GM19395 (cell line): ENCODE results near the gene SYCE3.

Experiments used
- ATAC-seq: cut with Tn5 transposase; IDR thresholded peaks from one replicate; pipeline ENCODE4 v1.9.1; 2021; ENCODE audit warnings: mild to moderate bottlenecking, moderate library complexity; ENCODE audit not compliant: unreplicated experiment

SYCE3 gene

DNA sequence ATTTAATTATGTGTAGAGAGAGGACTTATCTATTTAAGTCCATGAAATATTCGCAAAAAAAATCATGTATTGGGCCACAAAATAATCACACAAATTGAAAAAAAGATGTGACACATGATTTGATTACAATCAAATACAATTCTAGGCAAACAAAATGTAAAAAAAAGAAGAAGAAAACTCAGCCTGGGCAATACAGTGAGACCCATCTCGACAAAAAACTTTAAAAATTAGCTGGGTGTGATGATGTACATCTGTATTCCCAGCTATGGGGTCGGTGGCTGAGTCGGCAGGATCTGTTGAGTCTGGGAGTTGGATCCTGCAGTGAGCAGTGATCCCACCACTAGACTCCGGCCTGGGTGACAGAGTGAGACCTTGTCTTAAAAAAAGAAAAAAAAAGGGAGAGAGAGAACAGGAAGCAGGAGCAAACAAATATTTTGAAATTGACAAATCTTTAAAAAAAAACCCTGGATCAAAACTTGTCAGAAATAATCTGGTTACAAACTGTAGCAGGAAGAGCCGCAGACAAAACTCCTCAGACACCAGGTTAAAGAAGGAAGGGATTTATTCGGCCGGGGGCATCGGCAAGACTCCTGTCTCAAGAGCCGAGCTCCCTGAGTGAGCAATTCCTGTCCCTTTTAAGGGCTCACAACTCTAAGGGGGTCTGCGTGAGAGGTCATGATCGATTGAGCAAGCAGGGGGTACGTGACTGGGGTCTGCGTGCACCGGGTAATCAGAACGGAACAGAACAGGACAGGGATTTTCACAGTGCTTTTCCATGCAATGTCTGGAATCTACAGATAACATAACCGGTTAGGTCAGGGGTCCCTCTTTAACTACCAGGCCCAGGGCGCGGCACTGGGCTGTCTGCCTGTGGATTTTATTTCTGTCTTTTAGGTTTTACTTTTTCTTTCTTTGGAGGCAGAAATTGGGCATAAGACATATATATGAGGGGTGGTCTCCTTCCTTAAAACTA is 29.6 kb downstream of the SYCE3 start:
- no peak for ATAC-seq

DNA sequence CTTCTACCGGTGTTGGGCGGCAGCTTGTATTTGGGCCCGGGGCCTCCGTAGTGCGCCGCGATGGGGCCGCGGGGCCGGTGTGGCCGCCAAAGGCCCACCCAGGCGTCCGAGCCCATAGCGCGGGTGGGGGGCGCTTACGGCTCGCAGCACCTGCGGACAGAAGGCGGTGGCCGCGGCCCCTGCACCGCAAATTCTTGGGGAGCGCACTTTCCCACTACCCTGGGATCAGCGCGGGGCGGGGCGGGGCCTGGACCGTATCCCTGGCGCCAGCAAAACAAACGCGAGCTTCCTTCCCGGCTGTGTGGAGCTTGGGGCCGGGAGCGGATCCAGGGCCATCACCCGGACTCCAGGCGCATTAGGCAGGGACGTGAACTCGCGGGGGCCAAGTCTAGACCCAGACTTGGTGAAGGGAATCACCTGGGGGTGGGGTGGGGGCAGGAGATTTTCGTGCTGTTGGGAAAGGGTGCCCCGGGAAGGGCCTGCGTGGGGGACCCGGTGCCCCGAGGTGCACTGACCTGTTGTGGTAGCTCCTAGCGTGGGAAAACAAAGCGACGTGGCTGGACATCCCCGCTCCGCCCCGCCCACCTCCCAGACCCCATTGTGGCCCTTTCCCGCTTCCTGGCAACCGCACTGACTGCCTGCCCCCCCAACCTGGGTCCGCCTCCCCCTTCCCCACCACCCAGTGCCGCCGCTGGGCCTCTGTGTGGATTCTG is 30.6 kb downstream of the SYCE3 start:
- no peak for ATAC-seq

DNA sequence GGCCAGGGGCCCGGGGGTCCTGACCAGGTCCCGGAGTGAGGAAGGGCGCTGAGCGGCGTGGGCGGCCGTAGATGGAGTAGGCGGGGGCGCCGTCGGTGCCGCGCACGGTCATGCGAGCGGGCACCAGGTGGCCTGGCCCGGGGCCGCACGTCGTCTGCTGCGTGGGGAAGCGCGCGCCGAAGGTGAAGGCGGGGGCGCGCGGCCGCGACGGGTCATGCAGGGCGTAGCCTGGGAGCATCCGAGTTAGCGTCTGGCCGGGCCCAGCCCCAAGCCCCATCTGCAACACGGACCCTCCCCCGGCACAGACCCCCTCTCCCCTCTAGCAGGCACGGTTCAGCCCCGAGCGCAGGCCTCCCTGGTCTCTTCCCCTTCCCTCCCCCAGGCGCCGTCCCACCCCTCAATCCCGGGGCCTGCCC is 31.2 kb downstream of the SYCE3 start:
- ATAC-seq, result no peak

DNA sequence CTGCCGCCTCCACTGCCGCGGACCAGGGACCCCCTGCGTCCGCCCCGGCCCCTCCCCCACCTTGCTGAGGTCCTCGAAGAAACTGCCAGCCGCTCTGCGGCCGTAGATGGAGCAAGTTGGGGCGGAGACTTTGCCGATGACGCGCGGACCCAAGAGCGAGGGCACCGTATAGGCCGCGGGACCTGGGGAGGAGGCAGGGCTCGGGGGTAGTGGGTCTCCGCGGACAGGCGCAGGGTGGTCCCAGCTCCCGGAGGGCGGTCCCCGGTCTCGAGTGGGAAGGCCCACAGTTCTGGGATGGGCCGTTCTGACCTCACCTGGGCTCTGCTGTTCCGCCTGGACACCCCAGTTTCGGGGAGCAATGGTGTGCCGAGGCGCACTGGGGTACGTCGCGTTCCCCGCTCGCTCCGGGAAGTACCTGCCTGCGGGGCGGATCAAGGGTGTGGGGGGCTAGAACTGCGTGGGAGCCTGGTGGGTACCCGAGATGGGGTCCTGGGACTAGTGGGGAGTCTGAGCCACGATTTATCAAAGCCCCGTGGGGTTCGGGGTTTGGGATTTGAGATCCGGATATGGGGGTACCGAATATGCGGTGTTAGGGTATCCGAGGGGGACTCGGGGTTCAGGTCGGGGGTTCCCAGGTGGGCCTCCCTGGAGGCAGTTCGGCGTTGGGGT is 31.7 kb downstream of the SYCE3 start:
- ATAC-seq, result no peak

DNA sequence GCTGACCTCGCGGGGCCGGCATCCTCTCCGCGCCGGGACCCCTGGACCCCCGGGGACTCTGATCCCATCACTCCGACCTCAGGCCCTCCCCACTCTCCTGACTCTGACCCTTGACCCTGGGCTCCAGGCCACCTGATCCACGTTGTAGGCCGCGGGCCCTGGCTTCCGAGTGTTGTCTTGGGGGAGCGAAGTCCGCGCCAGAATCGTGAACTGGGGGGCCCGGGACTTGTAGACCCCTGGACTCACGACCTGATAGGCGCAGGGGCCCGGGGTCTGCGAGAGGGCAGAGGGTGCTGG is 32.2 kb downstream of the SYCE3 start:
- no peak for ATAC-seq

DNA sequence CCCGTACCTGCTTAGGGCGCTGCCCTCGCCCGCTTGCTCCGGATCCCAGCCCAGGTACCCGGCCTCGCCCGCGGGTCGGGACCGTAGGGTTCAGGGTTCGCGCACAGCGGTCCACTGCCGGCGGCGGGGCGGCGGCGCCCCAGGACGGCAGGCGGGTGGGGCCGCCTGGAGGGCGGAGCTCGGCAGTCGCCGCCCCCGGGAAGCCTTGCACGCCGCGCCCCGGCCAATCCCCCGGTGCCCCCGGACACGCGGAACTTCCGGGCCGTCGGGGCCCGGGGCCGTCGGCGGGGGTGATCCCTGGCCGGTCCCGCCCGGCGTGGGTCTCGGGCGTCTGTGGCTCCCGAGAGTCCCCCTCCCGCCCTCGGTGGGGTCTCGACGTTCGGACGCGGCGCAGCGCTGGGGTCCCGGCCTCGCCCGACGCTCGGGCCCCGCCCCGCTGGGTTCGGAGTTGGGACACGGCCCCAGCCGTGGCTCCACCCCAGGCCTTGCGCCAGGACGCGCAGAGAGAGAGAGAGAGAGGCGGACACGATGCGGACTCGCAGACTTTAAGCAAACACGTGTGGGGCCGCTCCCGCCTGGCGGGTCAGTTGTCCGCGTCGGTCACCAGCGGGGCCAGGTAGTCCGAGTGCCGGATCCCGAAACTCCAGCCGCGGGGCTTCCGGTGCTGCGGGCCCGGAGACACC is 32.7 kb downstream of the SYCE3 start, which contains the start of gene TYMP:
TYMP (minus strand) TSS at position 116 of the 683 bp plus-strand sequence. CDS start 303 bp downstream, outside the sequence.
- ATAC-seq, result no peak

DNA sequence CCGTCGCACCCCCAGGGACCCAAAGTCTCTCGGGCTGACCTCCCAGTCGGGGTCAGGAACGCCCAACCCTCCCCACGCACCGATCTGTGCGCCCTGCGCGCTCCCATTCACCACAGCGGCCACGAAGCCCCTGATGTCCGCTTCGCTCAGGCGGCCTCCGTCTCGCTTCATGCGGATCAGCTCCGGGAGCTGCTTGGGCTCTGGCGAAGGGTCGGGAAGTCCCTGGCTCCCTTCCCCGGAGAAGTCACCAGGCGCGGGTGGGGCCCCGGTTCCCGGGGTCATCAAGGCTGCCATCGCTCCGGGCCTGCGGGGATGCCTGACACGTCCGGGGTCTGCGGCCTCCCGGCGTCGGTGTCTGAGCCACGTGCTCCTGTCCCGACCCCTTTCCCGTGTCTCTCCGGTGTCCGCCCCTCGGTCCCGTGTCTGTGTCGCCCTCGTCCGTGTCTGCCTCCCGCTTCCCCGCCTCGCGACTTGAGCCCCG is 33.3 kb downstream of the SYCE3 start:
- ATAC-seq, result no peak

DNA sequence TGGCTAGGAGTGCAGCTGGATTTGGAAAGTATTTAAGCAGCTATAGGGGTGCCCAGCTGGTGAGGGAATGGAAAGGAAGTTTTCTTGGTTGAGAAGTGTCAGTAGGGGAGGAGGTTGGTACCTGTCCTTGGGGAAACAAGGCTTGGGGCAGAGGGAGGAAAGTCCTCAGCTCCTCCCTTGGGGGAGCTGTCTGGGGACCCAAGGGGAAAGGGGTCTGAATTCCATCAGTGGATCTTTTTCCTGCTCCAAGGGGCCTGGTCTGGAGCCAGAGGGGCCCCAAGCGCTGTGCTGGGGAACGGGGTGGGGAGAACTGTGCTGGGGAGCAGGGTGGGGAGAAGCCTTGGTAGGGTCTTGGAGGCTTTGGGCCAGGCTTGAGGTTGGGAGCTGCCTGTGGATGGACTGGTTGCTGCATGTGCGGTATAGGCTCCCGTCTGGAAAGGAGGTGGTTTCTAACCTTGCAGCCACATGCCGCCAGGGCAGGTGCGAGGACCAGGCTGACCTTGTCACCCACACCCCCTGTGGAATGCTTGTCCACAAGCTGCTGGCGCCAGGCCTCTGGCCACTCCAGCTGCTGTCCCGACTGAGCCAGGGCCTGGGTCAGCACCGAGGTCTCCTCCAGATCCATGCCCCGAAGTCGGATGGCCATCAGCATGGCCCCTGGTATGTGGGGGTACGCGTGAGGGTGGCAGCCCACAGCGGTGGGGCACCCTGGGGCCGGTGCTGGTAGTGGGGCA is 33.9 kb downstream of the SYCE3 start:
- no peak for ATAC-seq

DNA sequence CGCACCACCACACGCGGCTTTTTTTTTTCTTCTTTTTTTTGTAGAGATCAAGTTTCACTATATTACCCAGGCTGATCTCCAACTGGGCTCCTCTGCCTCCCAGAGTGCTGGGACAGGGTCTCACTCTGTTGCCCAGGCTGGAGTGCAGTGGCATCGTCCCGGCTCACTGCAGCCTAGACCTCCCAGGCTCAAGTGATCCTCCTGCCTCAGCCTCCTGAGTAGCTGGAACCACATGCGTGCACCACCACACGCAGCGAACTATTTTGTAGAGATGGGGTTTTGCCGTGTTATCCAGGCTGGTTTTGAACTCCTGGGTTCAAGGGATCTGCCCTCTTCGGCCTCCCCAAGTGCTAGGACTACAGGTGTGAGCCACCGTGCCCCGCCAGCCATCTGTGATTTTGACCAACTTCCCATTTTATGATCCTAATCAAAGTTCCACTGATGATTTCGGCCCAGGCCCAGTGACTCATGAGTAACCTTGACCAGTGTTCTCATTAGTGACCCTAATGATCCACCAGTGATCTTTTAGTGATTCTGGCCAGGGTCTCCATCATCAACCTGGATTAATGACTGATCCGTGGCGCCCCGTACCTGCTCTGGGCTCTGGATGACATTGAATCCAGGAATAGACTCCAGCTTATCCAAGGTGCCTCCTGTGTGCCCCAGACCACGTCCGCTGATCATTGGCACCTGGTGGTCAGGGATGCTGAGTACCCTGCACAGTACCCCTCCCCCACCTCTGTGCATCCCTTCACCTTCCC is 34.6 kb downstream of the SYCE3 start:
- ATAC-seq, result no peak

DNA sequence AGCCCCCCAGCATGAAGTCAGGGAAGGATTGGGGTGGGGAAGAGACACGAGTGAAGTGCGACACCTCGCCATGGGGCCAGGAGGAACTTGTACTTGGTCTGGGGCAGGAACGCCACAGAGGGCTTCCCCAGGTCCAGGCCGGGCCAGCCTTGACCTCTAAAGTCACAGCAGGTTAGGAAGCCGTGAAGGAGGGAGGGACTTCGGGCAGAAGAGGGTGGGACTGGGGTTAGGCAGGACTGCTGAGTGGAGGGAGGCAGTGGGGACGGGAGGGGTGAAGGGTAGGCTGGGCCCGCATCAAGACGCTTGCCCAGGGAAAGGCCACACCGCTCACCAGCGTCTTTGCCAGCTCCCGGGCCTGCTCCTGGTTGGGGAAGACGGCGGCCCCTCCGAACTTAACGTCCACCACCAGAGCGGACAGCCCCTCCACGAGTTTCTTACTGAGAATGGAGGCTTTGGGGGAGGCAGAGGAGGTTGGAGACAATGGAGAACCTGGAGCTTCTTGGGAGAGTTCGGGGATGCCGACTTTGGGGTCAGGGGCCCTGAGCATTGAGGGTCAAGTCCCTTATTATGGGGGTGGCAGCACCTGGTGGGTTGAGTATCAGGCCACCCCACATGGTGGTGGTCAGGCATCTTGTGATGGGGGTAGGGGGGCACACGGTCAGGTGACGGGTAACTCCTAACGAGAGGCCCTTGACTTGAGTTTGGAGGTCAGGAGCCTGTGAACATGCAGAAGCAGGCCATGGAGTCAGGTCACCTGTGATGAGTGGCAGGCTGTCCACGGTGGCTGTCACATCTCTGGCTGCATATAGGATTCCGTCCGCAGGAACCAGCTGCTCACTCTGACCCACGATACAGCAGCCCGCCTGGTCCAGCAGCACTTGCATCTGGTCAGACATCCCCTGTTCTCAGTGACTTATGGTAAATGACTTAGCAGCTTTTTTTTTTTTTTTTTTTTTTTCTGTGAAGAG is 35.6 kb downstream of the SYCE3 start:
- ATAC-seq, result no peak

DNA sequence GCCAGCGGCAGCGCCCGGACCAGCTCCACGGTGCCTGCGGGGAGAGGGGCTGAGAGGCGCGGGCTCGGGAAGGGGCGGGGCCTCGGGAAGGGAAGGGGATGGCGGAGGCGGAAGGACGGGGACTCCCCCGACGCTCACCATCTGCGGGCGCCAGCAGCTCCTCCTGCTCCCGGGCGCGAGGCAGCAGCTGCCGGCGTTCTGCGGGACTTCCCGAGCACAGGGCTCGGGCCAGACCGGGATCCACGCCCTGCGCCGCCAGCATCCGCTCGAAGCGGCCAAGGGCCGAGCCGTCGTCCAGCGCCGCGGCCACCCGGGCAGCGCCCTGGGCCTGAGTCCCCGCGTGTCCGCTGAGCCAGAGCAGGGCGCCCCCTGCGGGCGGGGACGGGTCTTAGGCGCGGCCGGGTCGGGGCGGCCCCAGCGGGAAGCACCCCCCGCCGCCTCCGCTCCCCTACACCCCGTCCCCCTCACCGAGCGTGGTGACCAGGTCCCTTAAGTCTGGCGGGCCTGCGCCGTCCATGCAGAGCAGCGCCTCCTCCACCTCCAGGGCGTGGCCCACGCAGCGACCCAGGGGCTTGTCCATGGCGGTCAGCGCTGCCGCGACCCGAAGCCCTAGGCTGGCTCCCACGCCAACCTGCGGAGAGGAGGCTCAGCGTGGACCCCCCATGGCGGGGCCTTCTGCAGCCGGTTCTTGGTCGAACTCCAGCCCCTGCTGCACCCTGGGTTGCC is 36.4 kb downstream of the SYCE3 start:
- peak; percentile 40 for ATAC-seq

DNA sequence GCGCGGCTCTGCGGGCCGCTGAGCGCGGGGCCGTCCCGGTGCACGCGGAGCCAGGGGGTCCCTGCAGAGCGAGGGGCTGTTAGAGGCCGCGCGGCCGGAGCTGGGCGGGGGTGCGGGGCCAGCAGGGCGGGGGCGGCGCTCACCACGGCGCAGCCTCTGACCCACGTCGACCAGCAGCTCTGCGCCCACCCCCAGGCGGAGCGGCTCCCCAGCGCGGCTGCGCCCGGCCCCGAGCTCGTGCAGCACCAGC is 36.9 kb downstream of the SYCE3 start:
- ATAC-seq, result peak; percentile 9

DNA sequence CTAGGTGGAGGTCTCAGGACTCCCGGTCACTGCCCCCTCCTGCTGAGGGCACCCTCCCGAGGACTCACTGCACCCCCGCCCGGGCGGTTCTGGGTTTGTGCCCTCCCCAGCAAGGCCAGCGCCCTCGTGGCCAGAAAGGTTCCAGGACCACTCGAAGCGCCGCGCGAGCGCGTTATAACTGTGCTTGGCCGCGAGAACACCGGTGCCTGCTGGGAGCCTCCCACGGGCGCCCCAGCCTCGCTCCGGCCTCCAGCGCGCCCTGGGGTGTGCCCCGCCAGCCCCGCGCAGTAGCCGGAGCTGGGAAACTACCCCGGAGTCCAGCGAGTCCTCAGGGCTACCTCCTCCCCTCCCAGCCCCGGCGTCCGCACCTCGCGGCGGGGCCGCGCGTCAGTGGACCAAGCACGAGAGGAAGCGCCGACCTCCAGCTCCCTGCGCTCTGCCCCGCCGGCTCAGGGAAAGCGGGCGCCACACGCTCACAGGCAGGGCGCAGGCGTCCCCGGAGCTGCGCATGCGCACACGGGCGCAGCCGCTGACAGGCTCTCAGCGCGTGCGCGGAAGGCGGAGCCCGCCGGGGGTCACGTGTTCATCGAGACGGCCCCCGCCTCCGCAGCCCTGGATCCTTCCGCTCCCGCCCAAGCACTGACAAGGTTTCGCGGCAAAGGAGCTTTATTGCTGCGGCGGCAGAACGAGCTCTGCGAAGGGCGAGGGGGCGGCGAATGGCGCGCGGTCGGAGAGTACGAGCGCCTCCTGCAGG is 37.4 kb downstream of the SYCE3 start, which contains the start of gene SCO2:
SCO2 (minus strand) TSS at position 495 of the 754 bp plus-strand sequence. CDS start 1,187 bp downstream, outside the sequence.
- peak; percentile 42 for ATAC-seq

DNA sequence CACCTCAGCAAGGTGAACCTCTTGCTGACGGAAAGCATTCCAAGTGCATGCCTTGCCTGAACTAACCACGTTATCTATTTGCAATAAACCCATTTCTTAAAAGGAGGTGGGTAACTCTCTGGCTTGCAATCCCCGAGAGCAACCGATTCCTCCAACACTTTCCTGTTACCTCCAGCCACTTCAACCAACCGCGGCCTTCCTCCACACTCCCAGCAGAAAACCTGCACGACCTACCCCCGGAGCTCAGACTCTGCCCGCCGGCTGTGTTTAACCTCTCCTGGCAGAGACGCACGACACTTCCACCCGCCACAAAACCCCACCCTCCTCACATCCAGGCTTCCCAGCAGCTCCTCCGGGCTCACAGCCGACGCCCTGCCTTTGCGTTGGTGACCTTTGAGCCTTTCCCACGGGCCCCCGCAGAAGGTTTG is 38.0 kb downstream of the SYCE3 start:
- ATAC-seq, result no peak

DNA sequence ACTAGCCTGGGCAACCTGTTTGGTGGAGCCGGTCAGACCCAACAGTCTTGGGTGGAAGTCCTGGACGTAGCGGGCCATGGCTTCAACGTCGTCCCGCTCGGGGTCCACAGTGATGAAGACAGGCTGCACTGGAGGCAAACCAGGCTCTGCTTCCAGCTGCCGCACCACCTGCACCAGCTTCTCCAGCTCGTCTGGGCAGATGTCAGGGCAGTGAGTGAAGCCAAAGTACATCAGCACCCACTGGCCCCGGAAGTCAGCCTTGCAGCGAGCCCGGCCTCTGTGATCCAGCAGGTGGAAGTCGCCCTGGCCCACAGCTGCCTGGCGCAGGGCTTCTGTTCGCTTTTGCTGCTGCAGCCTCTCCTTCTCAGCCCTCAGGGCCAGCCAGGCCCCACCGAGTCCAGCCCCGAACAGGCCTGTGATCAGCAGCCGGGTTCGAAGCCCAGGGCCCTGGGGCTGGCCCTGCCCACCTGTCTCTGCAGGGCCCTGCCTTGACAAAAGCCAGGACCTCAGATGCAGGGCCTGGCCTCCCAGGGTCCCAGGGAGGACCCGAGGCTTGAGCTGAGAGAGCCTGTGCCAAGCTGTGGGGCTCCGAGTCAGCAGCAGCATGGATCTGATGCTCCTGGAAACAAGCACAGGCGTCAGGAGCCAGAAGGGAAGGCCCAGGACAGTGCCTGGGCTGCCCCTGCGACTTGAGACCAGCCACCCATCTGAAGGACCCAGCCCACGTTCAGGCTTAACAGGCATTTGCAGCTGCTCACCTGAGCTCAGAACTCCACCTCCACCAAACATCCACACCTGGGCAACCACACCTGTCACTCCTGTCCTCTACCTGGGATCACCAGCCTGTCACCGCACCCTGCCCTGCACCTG is 38.7 kb downstream of the SYCE3 start:
- ATAC-seq, result no peak

DNA sequence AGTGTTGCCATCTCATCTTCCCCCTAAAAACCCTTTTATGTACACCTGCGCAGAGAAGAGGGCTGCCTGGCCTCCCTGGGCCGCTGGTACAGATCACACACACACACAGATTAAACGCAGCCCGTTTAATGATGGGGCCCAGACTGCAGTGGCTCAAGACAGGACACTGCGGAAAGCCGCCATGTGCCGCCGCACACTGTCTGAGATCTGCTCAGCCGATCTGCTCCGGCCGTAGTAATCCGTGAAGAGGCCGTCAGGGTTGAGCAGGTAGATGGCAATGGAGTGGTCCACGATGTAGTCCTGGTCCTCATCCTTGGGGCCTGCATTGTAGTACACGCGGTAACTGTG is 39.3 kb downstream of the SYCE3 start:
- ATAC-seq, result no peak
